GM18951 (cell line): Measurements from ENCODE around the gene STXBP4.

ENCODE experiments used
- POLR2A ChIP-seq: IDR thresholded peaks from 4 replicates; pipeline ENCODE4 v1.6.1; 2011; ENCODE audit warnings: mild to moderate bottlenecking; ENCODE audit not compliant: insufficient read length, insufficient read depth; ENCODE audit errors: extremely low read depth
- in situ Hi-C: fragments of 300-500 bp; cut with MboI; formaldehyde crosslinking; loops from one replicate; pipeline ENCODE4 v1.12.0; 2022; ENCODE audit warnings: low sequenced_read_pairs, mixed read lengths, inconsistent platforms; ENCODE audit not compliant: unreplicated experiment

The STXBP4 gene

GRCh38 chr17:54982399-54982798 lies 13.8 kb downstream of the STXBP4 start:
- in situ Hi-C loops: loop anchor here (25.0 kb wide), 1 partner anchor 530 kb away; the partner anchor contains the start of gene SMIM36
- no peak for TF ChIP-seq POLR2A

GRCh38 chr17:54983260-54983659 lies 14.7 kb downstream of the STXBP4 start:
- no peak for TF ChIP-seq POLR2A
- in situ Hi-C loops: loop anchor here (25.0 kb wide), 1 partner anchor 529 kb away; the partner anchor contains the start of gene SMIM36

- TF ChIP-seq POLR2A: no peak
- in situ Hi-C loops: loop anchor here (25.0 kb wide), 1 partner anchor 527 kb away; the partner anchor contains the start of gene SMIM36
Observed at GRCh38 chr17:54985476-54985875, 16.9 kb downstream of the STXBP4 start.

- in situ Hi-C loops: loop anchor here (10.0 to 25.0 kb wide), 2 partner anchors 305 to 522 kb away; partner anchors contain the start of gene SMIM36
- no peak for TF ChIP-seq POLR2A
Observed at GRCh38 chr17:54990118-54990517, 21.6 kb downstream of the STXBP4 start.

GRCh38 chr17:54991567-54991966 lies 23.0 kb downstream of the STXBP4 start:
- no peak for TF ChIP-seq POLR2A
- in situ Hi-C loops: loop anchor here (10.0 to 25.0 kb wide), 2 partner anchors 303 to 521 kb away; partner anchors contain the start of gene SMIM36

- in situ Hi-C loops: loop anchor here (10.0 to 25.0 kb wide), 2 partner anchors 302 to 519 kb away; partner anchors contain the start of gene SMIM36
- TF ChIP-seq POLR2A: no peak
Observed at GRCh38 chr17:54992797-54993639, 24.5 kb downstream of the STXBP4 start.

GRCh38 chr17:54996441-54996840 lies 27.9 kb downstream of the STXBP4 start:
- no peak for TF ChIP-seq POLR2A
- in situ Hi-C loops: loop anchor here (10.0 to 25.0 kb wide), 2 partner anchors 298 to 516 kb away; partner anchors contain the start of gene SMIM36

- no peak for TF ChIP-seq POLR2A
- in situ Hi-C loops: no loop called here
Observed at GRCh38 chr17:55002458-55002857, 33.9 kb downstream of the STXBP4 start.

GRCh38 chr17:55004484-55004883 lies 35.9 kb downstream of the STXBP4 start:
- TF ChIP-seq POLR2A: no peak
- in situ Hi-C loops: no loop called here

- no peak for TF ChIP-seq POLR2A
- in situ Hi-C loops: no loop called here
Observed at GRCh38 chr17:55005520-55005919, 37.0 kb downstream of the STXBP4 start.

GRCh38 chr17:55023626-55024025 lies 55.1 kb downstream of the STXBP4 start:
- no peak for TF ChIP-seq POLR2A
- in situ Hi-C loops: no loop called here

- TF ChIP-seq POLR2A: no peak
- in situ Hi-C loops: no loop called here
Observed at GRCh38 chr17:55037828-55038227, 69.3 kb downstream of the STXBP4 start.

GRCh38 chr17:55038291-55038690 lies 69.7 kb downstream of the STXBP4 start:
- in situ Hi-C loops: no loop called here
- TF ChIP-seq POLR2A: no peak

GRCh38 chr17:55040611-55041010 lies 72.0 kb downstream of the STXBP4 start:
- in situ Hi-C loops: no loop called here
- no peak for TF ChIP-seq POLR2A
